HUDEP-2 (cell line): ENCODE results near the gene C4A.
"Not testable (repeated sequence)": the region's sequence is repeated elsewhere in the genome, so short reads cannot be mapped to it uniquely, and the experiment has no call there.

Source experiments
- DNase-seq, 76 experiments: peaks; one replicate each; lab custom pipeline; 2025; ENCODE audit not compliant: unreplicated experiment in 76 of 76; lab: John Stamatoyannopoulos, UW

C4A gene

GRCh38 chr6:32014547-32014946 lies 32.7 kb downstream of the C4A start, which contains the start of gene C4B:
C4B (plus strand) TSS chr6:32014795; CDS start chr6:32014846, 51 bp downstream.
- not testable (repeated sequence) for DNase-seq

- DNase-seq, result not testable (repeated sequence)
Observed at GRCh38 chr6:32022100-32022499, 40.2 kb downstream of the C4A start.

- DNase-seq, result not testable (repeated sequence)
Observed at GRCh38 chr6:32028631-32029030, 46.8 kb downstream of the C4A start.

- not testable (repeated sequence) for DNase-seq
Observed at GRCh38 chr6:32029553-32029952, 47.7 kb downstream of the C4A start.

GRCh38 chr6:32035283-32036013 lies 53.6 kb downstream of the C4A start:
- DNase-seq, result not testable (repeated sequence)

GRCh38 chr6:32037136-32037535 lies 55.3 kb downstream of the C4A start:
- DNase-seq, result not testable (repeated sequence)

GRCh38 chr6:32037598-32038524 lies 56.0 kb downstream of the C4A start, which contains the start of gene CYP21A2:
CYP21A2 (plus strand) TSS chr6:32038415; CDS start chr6:32038423, 8 bp downstream.
- DNase-seq, result not testable (repeated sequence)

- not testable (repeated sequence) for DNase-seq
Observed at GRCh38 chr6:32038878-32039277, 57.0 kb downstream of the C4A start.

- DNase-seq, result not testable (repeated sequence)
Observed at GRCh38 chr6:32039321-32040274, 57.7 kb downstream of the C4A start.

GRCh38 chr6:32040299-32041049 lies 58.6 kb downstream of the C4A start:
- DNase-seq, result not testable (repeated sequence)

GRCh38 chr6:32041050-32041321 lies 59.1 kb downstream of the C4A start:
- not testable (repeated sequence) for DNase-seq

GRCh38 chr6:32041385-32041784 lies 59.5 kb downstream of the C4A start:
- not testable (repeated sequence) for DNase-seq

- DNase-seq, result not testable (repeated sequence)
Observed at GRCh38 chr6:32042276-32042675, 60.4 kb downstream of the C4A start.

- not testable (repeated sequence) for DNase-seq
Observed at GRCh38 chr6:32043589-32044380, 61.9 kb downstream of the C4A start.

GRCh38 chr6:32044916-32045315 lies 63.1 kb downstream of the C4A start:
- not testable (repeated sequence) for DNase-seq

GRCh38 chr6:32045811-32046449 lies 64.1 kb downstream of the C4A start:
- peak in 4 of 76 experiments; percentile 12 to 33 (median 25) for DNase-seq

GRCh38 chr6:32046450-32047083 lies 64.7 kb downstream of the C4A start:
- DNase-seq, result no peak

- no peak for DNase-seq
Observed at GRCh38 chr6:32047084-32047478, 65.2 kb downstream of the C4A start.
